Measurements from ENCODE around the gene TOR1AIP2.

The TOR1AIP2 gene

GRCh38 chr1:179921981-179922872 is 44.6 kb upstream of the TOR1AIP2 start:
- no peak for DNase-seq (ENCODE audit: low spot score)
- TF ChIP-seq CTCF (IDR thresholded peaks at IDR 0.05; ENCODE audit: borderline replicate concordance, control extremely low read depth, extremely low read depth, insufficient read depth, missing control alignments) = no peak
- in situ Hi-C loops (cut with MboI; ENCODE audit: low sequenced_read_pairs, unreplicated experiment) = no loop called here

GRCh38 chr1:179921472-179921871 is 43.9 kb upstream of the TOR1AIP2 start:
- no peak for TF ChIP-seq CTCF (IDR thresholded peaks at IDR 0.05; ENCODE audit: borderline replicate concordance, control extremely low read depth, extremely low read depth, insufficient read depth, missing control alignments)
- in situ Hi-C loops (cut with MboI; ENCODE audit: low sequenced_read_pairs, unreplicated experiment) = no loop called here
- no peak for DNase-seq (ENCODE audit: low spot score)

GRCh38 chr1:179917601-179918429 is 40.2 kb upstream of the TOR1AIP2 start:
- in situ Hi-C loops (cut with MboI; ENCODE audit: low sequenced_read_pairs, unreplicated experiment) = no loop called here
- TF ChIP-seq CTCF (IDR thresholded peaks at IDR 0.05; ENCODE audit: borderline replicate concordance, control extremely low read depth, extremely low read depth, insufficient read depth, missing control alignments) = no peak
- DNase-seq (ENCODE audit: low spot score) = no peak

GRCh38 chr1:179911812-179912211 is 34.2 kb upstream of the TOR1AIP2 start:
- in situ Hi-C loops (cut with MboI; ENCODE audit: low sequenced_read_pairs, unreplicated experiment) = no loop called here
- TF ChIP-seq CTCF (IDR thresholded peaks at IDR 0.05; ENCODE audit: borderline replicate concordance, control extremely low read depth, extremely low read depth, insufficient read depth, missing control alignments) = no peak
- no peak for DNase-seq (ENCODE audit: low spot score)

GRCh38 chr1:179910934-179911333 is 33.3 kb upstream of the TOR1AIP2 start:
- in situ Hi-C loops (cut with MboI; ENCODE audit: low sequenced_read_pairs, unreplicated experiment) = no loop called here
- TF ChIP-seq CTCF (IDR thresholded peaks at IDR 0.05; ENCODE audit: borderline replicate concordance, control extremely low read depth, extremely low read depth, insufficient read depth, missing control alignments) = no peak
- DNase-seq (ENCODE audit: low spot score) = no peak

- in situ Hi-C loops (cut with MboI; ENCODE audit: low sequenced_read_pairs, unreplicated experiment) = loop anchor here (25.0 kb wide), 1 partner anchor 598 kb away; no protein-coding TSS in a partner anchor
- no peak for TF ChIP-seq CTCF (IDR thresholded peaks at IDR 0.05; ENCODE audit: borderline replicate concordance, control extremely low read depth, extremely low read depth, insufficient read depth, missing control alignments)
- DNase-seq (ENCODE audit: low spot score) = no peak
Measured at GRCh38 chr1:179889589-179889988, 12.0 kb upstream of the TOR1AIP2 start.
